GM08714 (cell line): ENCODE measurements around the gene GOLGA6L1.
"Not testable (repeated sequence)": the region's sequence is repeated elsewhere in the genome, so short reads cannot be mapped to it uniquely, and the experiment has no call there.

ENCODE experiments used
- H3K4me3 ChIP-seq: fragments of 200-500 bp; sonication (Bioruptor generic); 2 replicates; pipeline ENCODE4 v1.5.1; 2014; ENCODE audit warnings: mild to moderate bottlenecking, low read length, inconsistent platforms
- ZNF274 ChIP-seq: IDR thresholded peaks from 2 replicates; pipeline ENCODE4 v1.6.1; 2012; ENCODE audit warnings: mild to moderate bottlenecking, low read depth, low read length

The GOLGA6L1 gene, protein sequence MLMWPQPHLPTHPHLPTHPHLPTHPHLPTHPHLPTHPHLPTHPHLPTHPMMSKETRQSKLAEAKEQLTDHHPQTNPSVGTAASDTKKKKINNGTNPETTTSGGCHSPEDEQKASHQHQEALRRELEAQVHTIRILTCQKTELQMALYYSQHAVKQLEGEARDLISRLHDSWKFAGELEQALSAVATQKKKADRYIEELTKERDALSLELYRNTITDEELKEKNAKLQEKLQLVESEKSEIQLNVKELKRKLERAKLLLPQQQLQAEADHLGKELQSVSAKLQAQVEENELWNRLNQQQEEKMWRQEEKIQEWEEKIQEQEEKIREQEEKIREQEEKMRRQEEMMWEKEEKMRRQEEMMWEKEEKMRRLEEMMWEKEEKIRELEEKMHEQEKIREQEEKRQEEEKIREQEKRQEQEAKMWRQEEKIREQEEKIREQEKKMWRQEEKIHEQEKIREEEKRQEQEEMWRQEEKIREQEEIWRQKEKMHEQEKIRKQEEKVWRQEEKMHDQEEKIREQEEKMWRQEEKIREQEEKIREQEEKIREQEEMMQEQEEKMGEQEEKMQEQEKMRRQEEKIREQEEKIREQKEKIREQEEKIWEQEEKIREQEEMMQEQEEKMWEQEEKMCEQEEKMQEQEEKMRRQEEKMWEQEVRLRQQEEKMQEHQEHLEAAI

DNA sequence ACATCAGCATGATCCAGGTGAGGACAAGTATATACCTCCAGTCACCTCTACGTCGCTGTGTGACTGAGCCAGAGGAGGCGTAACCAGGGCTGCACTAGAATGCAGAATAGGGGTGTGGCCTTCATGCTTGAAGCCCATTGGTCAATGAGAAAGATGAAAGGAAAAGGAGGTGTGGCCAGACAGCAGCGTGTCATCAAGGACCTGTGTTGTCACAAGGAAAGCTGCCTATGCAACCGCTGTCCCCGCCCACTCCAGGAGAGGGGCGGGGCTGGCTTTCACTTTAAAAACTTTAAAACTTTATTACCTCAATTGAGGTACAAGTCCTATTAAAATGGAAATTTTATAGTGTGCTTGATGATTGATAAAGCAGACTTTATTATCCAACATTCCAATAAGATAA, at the start of gene GOLGA6L1:
TSS of gene GOLGA6L1 (minus strand) at position 101 of the 400 bp plus-strand sequence. CDS start at position 10, 91 bp downstream.
- not testable (repeated sequence) for H3K4me3 ChIP-seq

DNA sequence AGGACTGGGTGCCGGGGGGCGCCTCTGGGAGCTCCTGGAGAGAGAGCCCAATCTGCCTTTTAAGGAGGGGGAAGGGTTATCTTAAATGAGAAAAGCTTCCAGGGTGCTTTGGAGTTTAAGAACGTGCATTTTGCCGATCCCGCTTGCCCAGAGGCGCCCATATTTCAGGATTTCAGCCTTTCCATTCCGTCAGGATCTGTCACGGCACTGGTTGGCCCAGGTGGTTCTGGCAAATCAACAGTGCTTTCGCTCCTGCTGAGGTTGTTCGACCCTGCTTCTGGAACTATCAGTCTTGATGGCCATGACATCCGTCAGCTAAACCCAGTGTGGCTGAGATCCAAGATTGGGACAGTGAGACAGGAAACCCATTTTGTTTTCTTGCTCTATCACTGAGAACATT, 44.6 kb upstream of the GOLGA6L1 start:
- not testable (repeated sequence) for H3K4me3 ChIP-seq

- H3K4me3 ChIP-seq: not testable (repeated sequence)
Observed at GRCh38 chr15:23180547-23180927, 43.9 kb upstream of the GOLGA6L1 start.

GRCh38 chr15:23179768-23180546, 43.3 kb upstream of the GOLGA6L1 start:
- H3K4me3 ChIP-seq: not testable (repeated sequence)

GRCh38 chr15:23176683-23177082, 40.1 kb upstream of the GOLGA6L1 start:
- H3K4me3 ChIP-seq: not testable (repeated sequence)

DNA sequence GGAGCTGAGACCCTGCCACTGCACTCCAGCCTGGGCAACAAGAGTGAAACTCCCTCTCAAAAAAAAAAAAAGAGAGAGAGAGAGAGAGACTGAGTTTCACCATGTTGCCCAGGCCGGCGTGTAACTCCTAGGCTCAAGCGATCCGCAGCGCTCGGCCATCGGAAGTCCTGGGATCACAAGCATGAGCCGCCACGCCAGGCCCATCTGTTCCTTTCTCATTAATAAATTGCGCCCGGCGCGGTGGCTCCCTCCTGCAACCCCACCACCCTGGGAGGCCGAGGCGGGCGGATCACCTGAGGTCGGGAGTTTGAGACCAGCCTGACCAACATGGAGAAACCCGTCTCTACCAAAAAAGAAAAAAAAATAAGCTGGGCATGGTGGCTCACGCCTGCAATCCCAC, 39.0 kb upstream of the GOLGA6L1 start:
- H3K4me3 ChIP-seq: not testable (repeated sequence)

GRCh38 chr15:23174609-23175140, 38.1 kb upstream of the GOLGA6L1 start:
- not testable (repeated sequence) for H3K4me3 ChIP-seq

GRCh38 chr15:23132787-23133186, 3.8 kb downstream of the GOLGA6L1 start:
- not testable (repeated sequence) for H3K4me3 ChIP-seq

GRCh38 chr15:23118208-23118607, 18.4 kb downstream of the GOLGA6L1 start:
- H3K4me3 ChIP-seq: no peak overlapping the region
- no peak for TF ChIP-seq ZNF274

- no peak overlapping the region for H3K4me3 ChIP-seq
- TF ChIP-seq ZNF274: no peak
Observed at GRCh38 chr15:23095796-23096195, 40.8 kb downstream of the GOLGA6L1 start.

DNA sequence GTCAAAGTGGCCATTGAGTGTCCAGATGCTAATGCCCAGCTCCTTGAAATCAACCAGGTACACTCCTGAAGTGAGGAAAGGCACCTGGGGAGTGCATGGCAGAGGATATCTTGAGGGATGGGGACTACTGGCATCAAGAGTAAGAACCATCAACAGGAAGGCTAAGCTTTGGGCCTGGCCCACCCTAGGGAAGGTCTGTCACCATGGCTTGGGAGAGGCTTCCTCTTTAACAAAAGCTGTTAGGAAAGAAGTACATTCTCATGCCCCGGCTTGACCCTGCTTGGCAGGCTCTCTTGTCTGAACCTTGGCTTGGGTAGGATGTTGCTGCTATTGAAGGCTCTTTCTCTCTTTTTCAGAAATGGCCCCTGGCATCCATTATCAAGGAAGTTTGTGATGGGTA, 53.5 kb downstream of the GOLGA6L1 start:
- no peak for TF ChIP-seq ZNF274
- no peak overlapping the region for H3K4me3 ChIP-seq

GRCh38 chr15:23081996-23082737, 54.5 kb downstream of the GOLGA6L1 start:
- not testable (repeated sequence) for H3K4me3 ChIP-seq

DNA sequence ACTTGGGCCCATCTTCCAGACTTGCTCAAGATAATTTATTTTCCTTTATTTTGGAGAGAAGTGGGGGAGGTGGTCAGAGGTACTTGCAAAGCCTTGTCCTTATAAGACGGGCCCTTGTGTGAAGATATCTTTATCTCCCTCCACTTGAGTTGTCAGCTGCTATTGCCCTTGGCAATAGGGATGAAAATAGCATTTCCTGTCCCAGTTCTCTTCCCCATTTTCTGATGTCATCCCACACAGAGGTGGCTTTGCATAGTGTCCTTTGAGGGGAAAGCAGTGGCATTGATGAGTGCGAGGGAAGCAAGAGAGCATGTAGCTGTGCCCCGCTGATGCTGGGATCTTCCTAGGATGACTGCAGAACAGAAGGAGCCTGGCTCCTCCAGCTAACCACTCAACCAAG, 55.4 kb downstream of the GOLGA6L1 start:
- H3K4me3 ChIP-seq: no peak overlapping the region
- no peak for TF ChIP-seq ZNF274

- TF ChIP-seq ZNF274: no peak
- no peak overlapping the region for H3K4me3 ChIP-seq
Observed at GRCh38 chr15:23079766-23080165, 56.9 kb downstream of the GOLGA6L1 start.
